Neural progenitor cell (in vitro differentiated cells): ENCODE results near the gene SH3D21. TPM values are rescaled to one million over a fixed set of nuclear protein-coding genes. Genes with fewer than 3 reads are reported as not detected.

Experiments
- DNase-seq: peaks from one replicate; pipeline ENCODE4 v3.0.0-alpha.2; 2016; ENCODE audit warnings: low spot score
- H2AFZ ChIP-seq: fragments of 200-600 bp; sonication (generic); replicated peaks from 2 replicates; pipeline ENCODE4 v1.6.1; 2016; ENCODE audit warnings: antibody characterized with exemption
- H3F3A ChIP-seq: fragments of 200-600 bp; sonication (generic); 2 replicates; pipeline ENCODE4 v1.6.1; 2016; ENCODE audit warnings: antibody characterized with exemption, low read depth
- H3K27ac ChIP-seq: fragments of 200-600 bp; sonication (generic); 2 replicates; pipeline ENCODE4 v1.5.1; 2016; ENCODE audit warnings: mild to moderate bottlenecking
- H3K27me3 ChIP-seq: fragments of 200-600 bp; sonication (generic); 2 replicates; pipeline ENCODE4 v1.6.1; 2016; ENCODE audit warnings: mild to moderate bottlenecking, moderate library complexity
- H3K36me3 ChIP-seq: fragments of 200-600 bp; sonication (generic); 2 replicates; pipeline ENCODE4 v1.5.1; 2016
- H3K4me1 ChIP-seq: fragments of 200-600 bp; sonication (generic); 2 replicates; pipeline ENCODE4 v1.6.1; 2016; ENCODE audit warnings: mixed run types
- H3K4me2 ChIP-seq: fragments of 200-600 bp; sonication (generic); 2 replicates; pipeline ENCODE4 v1.6.1; 2016
- H3K4me3 ChIP-seq: fragments of 200-600 bp; sonication (generic); 2 replicates; pipeline ENCODE4 v1.5.1; 2016
- H3K79me2 ChIP-seq: fragments of 200-600 bp; sonication (generic); 2 replicates; pipeline ENCODE4 v1.6.1; 2016; ENCODE audit warnings: low read depth
- H3K9ac ChIP-seq: fragments of 200-600 bp; sonication (generic); 2 replicates; pipeline ENCODE4 v1.6.1; 2016
- H3K9me3 ChIP-seq: fragments of 200-600 bp; sonication (generic); 2 replicates; pipeline ENCODE4 v1.5.1; 2016; ENCODE audit warnings: low read depth
- H4K20me1 ChIP-seq: fragments of 200-600 bp; sonication (generic); 2 replicates; pipeline ENCODE4 v1.6.1; 2016; ENCODE audit warnings: low read depth
- H3K27ac Mint-ChIP-seq: 3 replicates; pipeline ENCODE4 v1.8.0; 2021; ENCODE audit warnings: mixed read lengths
- H3K27me3 Mint-ChIP-seq: 2 replicates; pipeline ENCODE4 v1.8.0; 2022; ENCODE audit warnings: low read depth, mild to moderate bottlenecking, inconsistent platforms, moderate library complexity, mixed read lengths; ENCODE audit not compliant: insufficient read depth
- H3K36me3 Mint-ChIP-seq: 3 replicates; pipeline ENCODE4 v1.8.0; 2021; ENCODE audit warnings: mixed read lengths
- H3K4me1 Mint-ChIP-seq: 3 replicates; pipeline ENCODE4 v1.8.0; 2021; ENCODE audit warnings: mixed read lengths
- H3K4me3 Mint-ChIP-seq: 3 replicates; pipeline ENCODE4 v1.8.0; 2021; ENCODE audit warnings: mild to moderate bottlenecking, moderate library complexity, mixed read lengths
- H3K9me3 Mint-ChIP-seq: 3 replicates; pipeline ENCODE4 v1.8.0; 2020; ENCODE audit warnings: mixed read lengths
- CTCF ChIP-seq: fragments of 200-600 bp; sonication (generic); IDR thresholded peaks from 2 replicates; pipeline ENCODE4 v1.5.1; 2017; ENCODE audit warnings: antibody characterized with exemption, mild to moderate bottlenecking
- EZH2 ChIP-seq: fragments of 200-600 bp; sonication (generic); IDR thresholded peaks from 2 replicates; pipeline ENCODE4 v1.6.1; 2017; ENCODE audit warnings: antibody characterized with exemption, mild to moderate bottlenecking, moderate library complexity
- EZH2phosphoT487 ChIP-seq: fragments of 200-600 bp; sonication (generic); IDR thresholded peaks from 2 replicates; pipeline ENCODE4 v1.6.1; 2017; ENCODE audit warnings: antibody characterized with exemption
- total RNA-seq: library from RNA; depleted of rRNA; stranded (reverse); fragments of >200 nt; gene quantifications from 2 replicates; pipeline ENCODE4 v1.2.3, GENCODE V29; 2015; ENCODE audit warnings: low replicate concordance

SH3D21 gene
- total RNA-seq, 1 donor from 2014 or later: 6.1 TPM

DNA sequence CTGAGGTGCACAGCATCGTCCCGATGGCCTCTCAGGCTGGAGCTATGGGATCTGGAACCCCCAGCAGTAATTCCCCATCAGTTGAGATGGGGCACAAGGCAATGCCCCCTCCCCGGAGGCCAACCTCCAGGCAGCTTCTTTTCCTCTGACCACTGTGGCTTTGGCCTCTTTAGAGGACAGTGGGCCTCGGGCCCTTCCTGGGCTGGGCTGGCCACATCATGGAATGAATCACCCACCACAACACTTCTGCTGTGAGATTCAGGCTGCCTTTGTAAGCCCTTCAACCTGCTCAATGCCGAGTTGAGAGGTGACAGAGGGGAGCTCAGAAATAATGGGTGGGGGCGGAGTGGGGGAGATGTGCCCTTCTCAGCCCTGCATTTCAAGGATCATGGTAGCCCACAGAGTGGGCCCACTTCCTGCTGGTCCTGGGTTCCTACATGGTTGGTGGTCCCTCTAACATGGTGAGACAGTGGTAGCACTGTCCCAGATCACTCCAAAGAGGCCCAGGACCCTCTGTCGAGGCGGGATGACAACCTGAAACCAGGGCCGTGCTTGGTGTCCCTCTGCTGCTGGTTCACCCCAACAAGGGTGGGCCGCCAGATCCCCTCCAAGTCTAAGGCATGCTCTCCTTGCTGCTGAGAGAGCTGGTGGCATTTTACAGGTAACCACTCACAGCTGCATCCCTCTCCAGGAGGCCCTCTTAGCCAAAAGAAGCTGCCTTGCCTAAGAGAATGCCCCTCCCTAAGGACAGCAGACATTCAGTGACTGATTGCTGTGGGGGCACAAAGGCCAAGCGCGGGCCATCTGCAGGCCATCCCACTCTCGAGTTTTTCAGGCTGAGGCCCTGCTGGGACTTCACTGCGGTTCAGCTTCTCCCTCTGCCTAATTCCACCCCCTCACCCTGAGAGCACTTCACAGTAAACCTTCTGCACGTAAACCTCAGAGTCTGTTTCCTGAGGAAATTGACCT, 47.0 kb downstream of the SH3D21 start:
- H3K36me3 ChIP-seq: no peaks in the 10 kb centered on the region
- H3K4me2 ChIP-seq: no peak overlapping the region
- peaks cover 25% of the 10 kb centered on the region for H3K4me1 Mint-ChIP-seq
- H3K27me3 Mint-ChIP-seq: peaks cover 3% of the 10 kb centered on the region
- no peaks in the 10 kb centered on the region for H3K9me3 ChIP-seq
- peaks cover 14% of the 10 kb centered on the region for H3K36me3 Mint-ChIP-seq
- H3K4me3 ChIP-seq: no peak overlapping the region
- DNase-seq: no peak
- no peak for TF ChIP-seq EZH2
- no peak for TF ChIP-seq CTCF
- TF ChIP-seq EZH2phosphoT487: no peak
- H3K27ac ChIP-seq: no peak overlapping the region
- H3K27me3 ChIP-seq: no peaks in the 10 kb centered on the region
- H3K79me2 ChIP-seq: no peaks in the 10 kb centered on the region
- peaks cover 2% of the 10 kb centered on the region for H3F3A ChIP-seq
- no peak overlapping the region for H2AFZ ChIP-seq
- no peak overlapping the region for H3K4me3 Mint-ChIP-seq
- H3K9ac ChIP-seq: no peak overlapping the region
- H3K4me1 ChIP-seq: peaks cover 18% of the 10 kb centered on the region
- H4K20me1 ChIP-seq: no peaks in the 10 kb centered on the region
- no peak overlapping the region for H3K27ac Mint-ChIP-seq
- no peaks in the 10 kb centered on the region for H3K9me3 Mint-ChIP-seq

- peaks cover 25% of the 10 kb centered on the region for H3K4me1 Mint-ChIP-seq
- Histone ChIP-seq H3F3A (peaks cover 2% of the 10 kb centered on the region), H3K9ac (no peak overlapping the region), H2AFZ (no peak overlapping the region), H3K36me3 (no peaks in the 10 kb centered on the region), H3K4me3 (no peak overlapping the region), H4K20me1 (no peaks in the 10 kb centered on the region), H3K27me3 (no peaks in the 10 kb centered on the region), H3K9me3 (no peaks in the 10 kb centered on the region), H3K4me2 (no peak overlapping the region), H3K4me1 (peaks cover 18% of the 10 kb centered on the region), H3K27ac (no peak overlapping the region), H3K79me2 (no peaks in the 10 kb centered on the region)
- no peak overlapping the region for H3K4me3 Mint-ChIP-seq
- no peak for DNase-seq
- peaks cover 10% of the 10 kb centered on the region for H3K36me3 Mint-ChIP-seq
- peaks cover 5% of the 10 kb centered on the region for H3K27me3 Mint-ChIP-seq
- no peaks in the 10 kb centered on the region for H3K9me3 Mint-ChIP-seq
- H3K27ac Mint-ChIP-seq: no peak overlapping the region
- no peak for TF ChIP-seq EZH2
- no peak for TF ChIP-seq CTCF
- no peak for TF ChIP-seq EZH2phosphoT487
Measured at GRCh38 chr1:36354486-36354885, 48.3 kb downstream of the SH3D21 start.

- Histone ChIP-seq H3K9ac (no peak overlapping the region), H3K27ac (no peak overlapping the region), H3K27me3 (no peaks in the 10 kb centered on the region), H3K4me3 (no peak overlapping the region), H3K36me3 (no peaks in the 10 kb centered on the region), H3K4me2 (no peak overlapping the region), H4K20me1 (no peaks in the 10 kb centered on the region), H2AFZ (no peak overlapping the region), H3F3A (peaks cover 2% of the 10 kb centered on the region), H3K4me1 (peaks cover 16% of the 10 kb centered on the region), H3K9me3 (no peaks in the 10 kb centered on the region), H3K79me2 (no peaks in the 10 kb centered on the region)
- Mint-ChIP-seq H3K9me3 (no peaks in the 10 kb centered on the region), H3K4me3 (no peak overlapping the region), H3K27me3 (peaks cover 5% of the 10 kb centered on the region), H3K27ac (no peak overlapping the region), H3K4me1 (peaks cover 20% of the 10 kb centered on the region), H3K36me3 (peaks cover 14% of the 10 kb centered on the region)
- DNase-seq: no peak
- TF ChIP-seq CTCF (no peak), EZH2phosphoT487 (no peak), EZH2 (no peak)
Measured at GRCh38 chr1:36355811-36356210, 49.6 kb downstream of the SH3D21 start.
